ENCODE results near the gene HAAO. TPM values are rescaled to one million over a fixed set of nuclear protein-coding genes. Genes with fewer than 3 reads are reported as not detected.
"Not testable (repeated sequence)": the region's sequence is repeated elsewhere in the genome, so short reads cannot be mapped to it uniquely, and the experiment has no call there.

Gene HAAO
- polyA plus RNA-seq, 3 donors, result 10.5 to 29.6 (median 15.0) TPM

- Histone ChIP-seq H3K4me1 (ENCODE audit: control insufficient read depth in 1 of 2, insufficient read depth in 2 of 2, low read length in 2 of 2) (peaks cover 4 to 7% of the 10 kb centered on the region in 2 donors), H3K36me3 (replicated peaks in 1 of 2; ENCODE audit: control insufficient read depth in 1 of 2, insufficient read depth in 2 of 2, low read length in 2 of 2) (no peaks in the 10 kb centered on the region), H3K9me3 (replicated peaks in 1 of 2; ENCODE audit: control insufficient read depth in 1 of 2, insufficient read depth in 1 of 2, low read length in 2 of 2) (peaks cover 27 to 30% of the 10 kb centered on the region in 2 donors), H3K9ac (ENCODE audit: insufficient read depth, low read length, poor library complexity, severe bottlenecking) (no peak overlapping the region), H3K79me2 (ENCODE audit: insufficient read depth, low read length) (no peaks in the 10 kb centered on the region), H3K27ac (ENCODE audit: low read depth in 1 of 2, low read length in 2 of 2) (no peak overlapping the region), H3K4me3 (replicated peaks in 1 of 3; ENCODE audit: low read depth in 2 of 3, low read length in 3 of 3) (no peak overlapping the region), H3K4me2 (replicated peaks; ENCODE audit: extremely low read depth, low read length, poor library complexity, severe bottlenecking) (no peak overlapping the region), H3K27me3 (ENCODE audit: control insufficient read depth in 2 of 2, insufficient read depth in 2 of 2, low read length in 2 of 2) (no peaks in the 10 kb centered on the region), H2AFZ (ENCODE audit: insufficient read depth, low read depth, low read length, poor library complexity, severe bottlenecking) (no peak overlapping the region), H4K20me1 (ENCODE audit: insufficient read depth, low read length) (no peaks in the 10 kb centered on the region)
- Mint-ChIP-seq H3K27ac (peak overlapping the region in 1 of 7 donors; percentile 7), H3K4me3 (no peak overlapping the region), H3K4me1 (peaks cover 9% of the 10 kb centered on the region), H3K9me3 (peaks cover 28 to 48% (median 30%) of the 10 kb centered on the region in 7 donors), H3K27me3 (ENCODE audit: low read depth in 3 of 3) (peaks cover 0 to 3% (median 0%) of the 10 kb centered on the region in 3 donors), H3K36me3 (peaks cover 18 to 29% of the 10 kb centered on the region in 2 donors)
- no peak for DNase-seq
- TF ChIP-seq, protein P1, sequence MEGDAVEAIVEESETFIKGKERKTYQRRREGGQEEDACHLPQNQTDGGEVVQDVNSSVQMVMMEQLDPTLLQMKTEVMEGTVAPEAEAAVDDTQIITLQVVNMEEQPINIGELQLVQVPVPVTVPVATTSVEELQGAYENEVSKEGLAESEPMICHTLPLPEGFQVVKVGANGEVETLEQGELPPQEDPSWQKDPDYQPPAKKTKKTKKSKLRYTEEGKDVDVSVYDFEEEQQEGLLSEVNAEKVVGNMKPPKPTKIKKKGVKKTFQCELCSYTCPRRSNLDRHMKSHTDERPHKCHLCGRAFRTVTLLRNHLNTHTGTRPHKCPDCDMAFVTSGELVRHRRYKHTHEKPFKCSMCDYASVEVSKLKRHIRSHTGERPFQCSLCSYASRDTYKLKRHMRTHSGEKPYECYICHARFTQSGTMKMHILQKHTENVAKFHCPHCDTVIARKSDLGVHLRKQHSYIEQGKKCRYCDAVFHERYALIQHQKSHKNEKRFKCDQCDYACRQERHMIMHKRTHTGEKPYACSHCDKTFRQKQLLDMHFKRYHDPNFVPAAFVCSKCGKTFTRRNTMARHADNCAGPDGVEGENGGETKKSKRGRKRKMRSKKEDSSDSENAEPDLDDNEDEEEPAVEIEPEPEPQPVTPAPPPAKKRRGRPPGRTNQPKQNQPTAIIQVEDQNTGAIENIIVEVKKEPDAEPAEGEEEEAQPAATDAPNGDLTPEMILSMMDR (IDR thresholded peaks at IDR 0.05), result no peak
- intact Hi-C loops (cut with micrococcal nuclease), result no loop called here
Measured at GRCh38 chr2:42736598-42737322, 55.6 kb downstream of the HAAO start.

GRCh38 chr2:42733852-42734251 lies 58.5 kb downstream of the HAAO start:
- intact Hi-C loops (cut with micrococcal nuclease), result no loop called here
- DNase-seq, result no peak
- H3K4me2 ChIP-seq (replicated peaks; ENCODE audit: extremely low read depth, low read length, poor library complexity, severe bottlenecking), result no peak overlapping the region
- peaks cover 33 to 59% (median 44%) of the 10 kb centered on the region in 7 donors for H3K9me3 Mint-ChIP-seq
- WGBS (ENCODE audit: insufficient coverage), result no CpG with 5 or more reads among the region's 1 CpG
- H2AFZ ChIP-seq (ENCODE audit: insufficient read depth, low read depth, low read length, poor library complexity, severe bottlenecking), result no peak overlapping the region
- H3K36me3 ChIP-seq (replicated peaks in 1 of 2; ENCODE audit: control insufficient read depth in 1 of 2, insufficient read depth in 2 of 2, low read length in 2 of 2), result no peaks in the 10 kb centered on the region
- no peak overlapping the region for H3K4me3 Mint-ChIP-seq
- no peak overlapping the region for H3K27ac ChIP-seq (ENCODE audit: low read depth in 1 of 2, low read length in 2 of 2)
- H3K36me3 Mint-ChIP-seq, result peaks cover 26 to 36% of the 10 kb centered on the region in 2 donors
- peaks cover 32 to 33% of the 10 kb centered on the region in 2 donors for H3K9me3 ChIP-seq (replicated peaks in 1 of 2; ENCODE audit: control insufficient read depth in 1 of 2, insufficient read depth in 1 of 2, low read length in 2 of 2)
- peaks cover 0 to 3% (median 1%) of the 10 kb centered on the region in 3 donors for H3K27me3 Mint-ChIP-seq (ENCODE audit: low read depth in 3 of 3)
- no peaks in the 10 kb centered on the region for H4K20me1 ChIP-seq (ENCODE audit: insufficient read depth, low read length)
- TF ChIP-seq, protein P1 (IDR thresholded peaks at IDR 0.05), result no peak
- H3K27ac Mint-ChIP-seq, result no peak overlapping the region
- H3K9ac ChIP-seq (ENCODE audit: insufficient read depth, low read length, poor library complexity, severe bottlenecking), result no peak overlapping the region
- peaks cover 4% of the 10 kb centered on the region for H3K4me1 Mint-ChIP-seq
- no peak overlapping the region for H3K4me3 ChIP-seq (replicated peaks in 1 of 3; ENCODE audit: low read depth in 2 of 3, low read length in 3 of 3)
- peaks cover 4 to 7% of the 10 kb centered on the region in 2 donors for H3K4me1 ChIP-seq (ENCODE audit: control insufficient read depth in 1 of 2, insufficient read depth in 2 of 2, low read length in 2 of 2)
- no peaks in the 10 kb centered on the region for H3K79me2 ChIP-seq (ENCODE audit: insufficient read depth, low read length)
- H3K27me3 ChIP-seq (ENCODE audit: control insufficient read depth in 2 of 2, insufficient read depth in 2 of 2, low read length in 2 of 2), result no peaks in the 10 kb centered on the region

- H3K27me3 Mint-ChIP-seq (ENCODE audit: low read depth in 3 of 3); intact Hi-C loops (cut with micrococcal nuclease); H3K4me3 ChIP-seq (replicated peaks in 1 of 3; ENCODE audit: low read depth in 2 of 3, low read length in 3 of 3); H3K4me1 Mint-ChIP-seq; H3K4me3 Mint-ChIP-seq; H3K4me2 ChIP-seq (replicated peaks; ENCODE audit: extremely low read depth, low read length, poor library complexity, severe bottlenecking); H3K4me1 ChIP-seq (ENCODE audit: control insufficient read depth in 1 of 2, insufficient read depth in 2 of 2, low read length in 2 of 2); H4K20me1 ChIP-seq (ENCODE audit: insufficient read depth, low read length); DNase-seq; H3K9ac ChIP-seq (ENCODE audit: insufficient read depth, low read length, poor library complexity, severe bottlenecking); H3K27ac ChIP-seq (ENCODE audit: low read depth in 1 of 2, low read length in 2 of 2); H3K27me3 ChIP-seq (ENCODE audit: control insufficient read depth in 2 of 2, insufficient read depth in 2 of 2, low read length in 2 of 2); H3K27ac Mint-ChIP-seq; H2AFZ ChIP-seq (ENCODE audit: insufficient read depth, low read depth, low read length, poor library complexity, severe bottlenecking); H3K36me3 ChIP-seq (replicated peaks in 1 of 2; ENCODE audit: control insufficient read depth in 1 of 2, insufficient read depth in 2 of 2, low read length in 2 of 2); H3K79me2 ChIP-seq (ENCODE audit: insufficient read depth, low read length): not testable (repeated sequence)
- peaks cover 23 to 33% of the 10 kb centered on the region in 2 donors for H3K36me3 Mint-ChIP-seq
- H3K9me3 ChIP-seq (replicated peaks in 1 of 2; ENCODE audit: control insufficient read depth in 1 of 2, insufficient read depth in 1 of 2, low read length in 2 of 2), result peaks cover 18 to 30% of the 10 kb centered on the region in 2 donors
- H3K9me3 Mint-ChIP-seq, result peaks cover 27 to 49% (median 35%) of the 10 kb centered on the region in 7 donors
- no CpG with 5 or more reads among the region's 4 CpGs for WGBS (ENCODE audit: insufficient coverage)
Measured at GRCh38 chr2:42731316-42731715, 61.1 kb downstream of the HAAO start.

Data from CD14-positive monocyte (primary cell).